ENCODE data around the gene RDH14.

Gene RDH14

GRCh38 chr2:18560031-18560796 is at the start of gene RDH14:
RDH14 (minus strand) TSS chr2:18560653; CDS start chr2:18560572, 81 bp downstream.
- peaks cover 28% of the 10 kb centered on the region for H3K4me1 ChIP-seq (ENCODE audit: control insufficient read depth, low read length)
- H3K79me2 ChIP-seq (ENCODE audit: control insufficient read depth, low read length) = peaks cover 47% of the 10 kb centered on the region
- no peaks in the 10 kb centered on the region for H3K9me2 ChIP-seq (replicated peaks; ENCODE audit: control insufficient read depth, low read length)
- H3K27me3 ChIP-seq (ENCODE audit: control insufficient read depth, low read length) = no peaks in the 10 kb centered on the region
- peak within 1 kb of the TSS; percentile 80 for H3K4me2 ChIP-seq (ENCODE audit: low read length)
- H3K4me3 ChIP-seq (ENCODE audit: low read length) = peak within 1 kb of the TSS; percentile 77
- H3K27ac ChIP-seq (ENCODE audit: low read depth, low read length) = peak within 1 kb of the TSS; percentile 49
- H3K36me3 ChIP-seq (ENCODE audit: control insufficient read depth, low read length) = peaks cover 36% of the 10 kb centered on the region
- no peak for TF ChIP-seq CTCF (IDR thresholded peaks at IDR 0.05; ENCODE audit: low read depth, low read length, poor library complexity, severe bottlenecking)
- no peak for TF ChIP-seq EZH2phosphoT487 (IDR thresholded peaks at IDR 0.05; ENCODE audit: borderline replicate concordance, low read length)
- no peaks in the 10 kb centered on the region for H3F3A ChIP-seq (ENCODE audit: control insufficient read depth, insufficient read depth)
- H3K9me3 ChIP-seq (ENCODE audit: control insufficient read depth, insufficient read depth, low read length) = peaks cover 8% of the 10 kb centered on the region; the same call in 1 of the 2 replicates
- H4K20me1 ChIP-seq (ENCODE audit: control insufficient read depth, insufficient read depth, low read depth, low read length) = no peaks in the 10 kb centered on the region; the same call in 1 of the 2 replicates

- H3K79me2 ChIP-seq (ENCODE audit: control insufficient read depth, low read length) = no peaks in the 10 kb centered on the region
- H3K27ac ChIP-seq (ENCODE audit: low read depth, low read length) = no peak overlapping the region
- no peaks in the 10 kb centered on the region for H4K20me1 ChIP-seq (ENCODE audit: control insufficient read depth, insufficient read depth, low read depth, low read length)
- H3K36me3 ChIP-seq (ENCODE audit: control insufficient read depth, low read length) = no peaks in the 10 kb centered on the region
- no peak overlapping the region for H3K4me3 ChIP-seq (ENCODE audit: low read length)
- H3K9me2 ChIP-seq (replicated peaks; ENCODE audit: control insufficient read depth, low read length) = no peaks in the 10 kb centered on the region
- H3F3A ChIP-seq (ENCODE audit: control insufficient read depth, insufficient read depth) = no peaks in the 10 kb centered on the region
- H3K4me1 ChIP-seq (ENCODE audit: control insufficient read depth, low read length) = no peaks in the 10 kb centered on the region
- TF ChIP-seq CTCF (IDR thresholded peaks at IDR 0.05; ENCODE audit: low read depth, low read length, poor library complexity, severe bottlenecking) (no peak), EZH2phosphoT487 (IDR thresholded peaks at IDR 0.05; ENCODE audit: borderline replicate concordance, low read length) (no peak)
- peaks cover 2% of the 10 kb centered on the region; the same call in 1 of the 2 replicates for H3K27me3 ChIP-seq (ENCODE audit: control insufficient read depth, low read length)
- no peak overlapping the region for H3K4me2 ChIP-seq (ENCODE audit: low read length)
- no peaks in the 10 kb centered on the region for H3K9me3 ChIP-seq (ENCODE audit: control insufficient read depth, insufficient read depth, low read length)
These were observed 49.6 kb upstream of the RDH14 start for GRCh38 chr2:18610090-18610489.

GRCh38 chr2:18605115-18605514 is 44.7 kb upstream of the RDH14 start:
- Histone ChIP-seq H3K36me3 (ENCODE audit: control insufficient read depth, low read length) (no peaks in the 10 kb centered on the region), H3K27ac (ENCODE audit: low read depth, low read length) (no peak overlapping the region), H3K4me1 (ENCODE audit: control insufficient read depth, low read length) (peaks cover 6% of the 10 kb centered on the region), H3K4me2 (ENCODE audit: low read length) (no peak overlapping the region), H3K27me3 (ENCODE audit: control insufficient read depth, low read length) (peaks cover 2% of the 10 kb centered on the region; the same call in 1 of the 2 replicates), H3K9me2 (replicated peaks; ENCODE audit: control insufficient read depth, low read length) (no peaks in the 10 kb centered on the region), H3K79me2 (ENCODE audit: control insufficient read depth, low read length) (no peaks in the 10 kb centered on the region), H3F3A (ENCODE audit: control insufficient read depth, insufficient read depth) (no peaks in the 10 kb centered on the region), H4K20me1 (ENCODE audit: control insufficient read depth, insufficient read depth, low read depth, low read length) (no peaks in the 10 kb centered on the region), H3K9me3 (ENCODE audit: control insufficient read depth, insufficient read depth, low read length) (no peaks in the 10 kb centered on the region), H3K4me3 (ENCODE audit: low read length) (no peak overlapping the region)
- no peak for TF ChIP-seq EZH2phosphoT487 (IDR thresholded peaks at IDR 0.05; ENCODE audit: borderline replicate concordance, low read length)
- no peak for TF ChIP-seq CTCF (IDR thresholded peaks at IDR 0.05; ENCODE audit: low read depth, low read length, poor library complexity, severe bottlenecking)

All from DOHH2 (cell line).